Measurements from ENCODE around the gene PBX1. TPM values are rescaled to one million over a fixed set of nuclear protein-coding genes. Genes with fewer than 3 reads are reported as not detected.

PBX1 gene
- total RNA-seq, 1 donor from 2014 or later: 71.7 TPM

GRCh38 chr1:164588516-164589341, 29.7 kb downstream of the PBX1 start:
- no peak for TF ChIP-seq CTCF (conservative IDR thresholded peaks at IDR 0.05)
- Mint-ChIP-seq H3K9me3 (no peaks in the 10 kb centered on the region), H3K36me3 (ENCODE audit: low read depth) (peaks cover 2% of the 10 kb centered on the region), H3K4me1 (peaks cover 72% of the 10 kb centered on the region), H3K4me3 (peak overlapping the region; percentile 86), H3K27me3 (ENCODE audit: low read depth) (no peaks in the 10 kb centered on the region), H3K27ac (ENCODE audit: unreplicated experiment) (peak overlapping the region; percentile 61)
- peak; percentile 37 for DNase-seq (ENCODE audit: low read depth, low spot score)

GRCh38 chr1:164589408-164589807, 30.4 kb downstream of the PBX1 start:
- no peaks in the 10 kb centered on the region for H3K27me3 Mint-ChIP-seq (ENCODE audit: low read depth)
- peaks cover 67% of the 10 kb centered on the region for H3K4me1 Mint-ChIP-seq
- peak overlapping the region; percentile 86 for H3K4me3 Mint-ChIP-seq
- peaks cover under 1% of the 10 kb centered on the region for H3K36me3 Mint-ChIP-seq (ENCODE audit: low read depth)
- no peaks in the 10 kb centered on the region for H3K9me3 Mint-ChIP-seq
- no peak overlapping the region for H3K27ac Mint-ChIP-seq (ENCODE audit: unreplicated experiment)
- TF ChIP-seq CTCF (conservative IDR thresholded peaks at IDR 0.05): no peak
- DNase-seq (ENCODE audit: low read depth, low spot score): no peak

- TF ChIP-seq CTCF (conservative IDR thresholded peaks at IDR 0.05): no peak
- Mint-ChIP-seq H3K4me1 (peaks cover 69% of the 10 kb centered on the region), H3K9me3 (no peaks in the 10 kb centered on the region), H3K36me3 (ENCODE audit: low read depth) (no peaks in the 10 kb centered on the region), H3K4me3 (peak overlapping the region; percentile 86), H3K27me3 (ENCODE audit: low read depth) (no peaks in the 10 kb centered on the region), H3K27ac (ENCODE audit: unreplicated experiment) (no peak overlapping the region)
- no peak for DNase-seq (ENCODE audit: low read depth, low spot score)
These were observed 31.1 kb downstream of the PBX1 start for GRCh38 chr1:164589961-164590507.

GRCh38 chr1:164590592-164590991, 31.6 kb downstream of the PBX1 start:
- Mint-ChIP-seq H3K27ac (ENCODE audit: unreplicated experiment) (no peak overlapping the region), H3K9me3 (no peaks in the 10 kb centered on the region), H3K4me1 (peaks cover 71% of the 10 kb centered on the region), H3K4me3 (peak overlapping the region; percentile 86), H3K36me3 (ENCODE audit: low read depth) (no peaks in the 10 kb centered on the region), H3K27me3 (ENCODE audit: low read depth) (no peaks in the 10 kb centered on the region)
- no peak for DNase-seq (ENCODE audit: low read depth, low spot score)
- no peak for TF ChIP-seq CTCF (conservative IDR thresholded peaks at IDR 0.05)

GRCh38 chr1:164591858-164592257, 32.9 kb downstream of the PBX1 start:
- DNase-seq (ENCODE audit: low read depth, low spot score): no peak
- TF ChIP-seq CTCF (conservative IDR thresholded peaks at IDR 0.05): no peak
- no peaks in the 10 kb centered on the region for H3K36me3 Mint-ChIP-seq (ENCODE audit: low read depth)
- H3K9me3 Mint-ChIP-seq: no peaks in the 10 kb centered on the region
- H3K27ac Mint-ChIP-seq (ENCODE audit: unreplicated experiment): no peak overlapping the region
- no peaks in the 10 kb centered on the region for H3K27me3 Mint-ChIP-seq (ENCODE audit: low read depth)
- H3K4me1 Mint-ChIP-seq: peaks cover 60% of the 10 kb centered on the region
- H3K4me3 Mint-ChIP-seq: peak overlapping the region; percentile 48
